PFSK-1 (cell line): ENCODE results near the gene SHD.

ENCODE experiments used
- FOXP2 ChIP-seq: optimal IDR thresholded peaks from 2 replicates; pipeline ENCODE3; 2011; ENCODE audit warnings: borderline replicate concordance, control low read depth, inconsistent platforms; ENCODE audit not compliant: insufficient read depth; ENCODE audit errors: extremely low read length, extremely low read depth
- POLR2AphosphoS5 ChIP-seq: IDR thresholded peaks from 2 replicates; pipeline ENCODE4 v1.6.1; 2012; ENCODE audit warnings: low read depth, mild to moderate bottlenecking, control low read depth, low read length, moderate library complexity
- SIN3A ChIP-seq: IDR thresholded peaks from 2 replicates; pipeline ENCODE4 v1.6.1; 2012; ENCODE audit warnings: mild to moderate bottlenecking, low read length, moderate library complexity, borderline replicate concordance; ENCODE audit not compliant: insufficient read depth
- TAF1 ChIP-seq: IDR thresholded peaks from 2 replicates; pipeline ENCODE4 v1.6.1; 2012; ENCODE audit warnings: low read length, control low read depth, borderline replicate concordance; ENCODE audit not compliant: insufficient read depth
- TF ChIP-seq, protein P1 (sequence below), 2 experiments: IDR thresholded peaks; 2 replicates each; pipeline versions ENCODE4 v1.6.1 to v1.8.0; 2011 to 2012; ENCODE audit warnings: low read depth in 2 of 2, low read length in 2 of 2, control low read depth in 1 of 2, inconsistent platforms in 1 of 2, mild to moderate bottlenecking in 1 of 2, moderate library complexity in 1 of 2; ENCODE audit not compliant: insufficient read depth in 1 of 2

The SHD gene

DNA sequence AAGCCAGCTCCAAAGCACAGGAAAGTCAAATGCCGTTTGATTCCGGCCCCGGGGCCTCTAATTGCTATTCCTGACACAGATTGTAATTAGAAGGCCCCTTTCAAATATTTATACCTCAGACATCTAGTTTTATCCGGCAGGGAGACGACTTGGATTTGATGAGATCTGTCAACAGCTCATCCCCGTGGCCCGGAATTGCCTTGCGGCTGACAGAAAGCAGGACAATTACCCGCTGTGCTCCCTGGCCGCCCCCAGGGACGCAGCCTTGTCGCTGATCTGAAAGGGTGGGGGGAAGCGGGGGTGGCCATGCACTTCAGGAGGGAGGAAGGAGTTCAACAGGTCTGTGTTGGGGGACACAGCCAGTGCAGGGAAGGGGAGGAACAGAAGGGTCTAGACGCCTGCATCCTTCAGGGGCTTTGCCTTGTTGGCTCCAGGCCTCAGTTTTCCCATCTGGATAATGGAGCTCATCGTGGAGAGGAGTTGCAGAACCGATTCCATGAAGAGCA lies 1.8 kb upstream of the SHD start:
- TF ChIP-seq FOXP2 (no peak), POLR2AphosphoS5 (no peak)
- TF ChIP-seq, protein P1, sequence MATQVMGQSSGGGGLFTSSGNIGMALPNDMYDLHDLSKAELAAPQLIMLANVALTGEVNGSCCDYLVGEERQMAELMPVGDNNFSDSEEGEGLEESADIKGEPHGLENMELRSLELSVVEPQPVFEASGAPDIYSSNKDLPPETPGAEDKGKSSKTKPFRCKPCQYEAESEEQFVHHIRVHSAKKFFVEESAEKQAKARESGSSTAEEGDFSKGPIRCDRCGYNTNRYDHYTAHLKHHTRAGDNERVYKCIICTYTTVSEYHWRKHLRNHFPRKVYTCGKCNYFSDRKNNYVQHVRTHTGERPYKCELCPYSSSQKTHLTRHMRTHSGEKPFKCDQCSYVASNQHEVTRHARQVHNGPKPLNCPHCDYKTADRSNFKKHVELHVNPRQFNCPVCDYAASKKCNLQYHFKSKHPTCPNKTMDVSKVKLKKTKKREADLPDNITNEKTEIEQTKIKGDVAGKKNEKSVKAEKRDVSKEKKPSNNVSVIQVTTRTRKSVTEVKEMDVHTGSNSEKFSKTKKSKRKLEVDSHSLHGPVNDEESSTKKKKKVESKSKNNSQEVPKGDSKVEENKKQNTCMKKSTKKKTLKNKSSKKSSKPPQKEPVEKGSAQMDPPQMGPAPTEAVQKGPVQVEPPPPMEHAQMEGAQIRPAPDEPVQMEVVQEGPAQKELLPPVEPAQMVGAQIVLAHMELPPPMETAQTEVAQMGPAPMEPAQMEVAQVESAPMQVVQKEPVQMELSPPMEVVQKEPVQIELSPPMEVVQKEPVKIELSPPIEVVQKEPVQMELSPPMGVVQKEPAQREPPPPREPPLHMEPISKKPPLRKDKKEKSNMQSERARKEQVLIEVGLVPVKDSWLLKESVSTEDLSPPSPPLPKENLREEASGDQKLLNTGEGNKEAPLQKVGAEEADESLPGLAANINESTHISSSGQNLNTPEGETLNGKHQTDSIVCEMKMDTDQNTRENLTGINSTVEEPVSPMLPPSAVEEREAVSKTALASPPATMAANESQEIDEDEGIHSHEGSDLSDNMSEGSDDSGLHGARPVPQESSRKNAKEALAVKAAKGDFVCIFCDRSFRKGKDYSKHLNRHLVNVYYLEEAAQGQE (IDR thresholded peaks at IDR 0.05; ENCODE audit: insufficient read depth in 1 of 2, low read depth in 2 of 2, low read length in 2 of 2), result no peak

DNA sequence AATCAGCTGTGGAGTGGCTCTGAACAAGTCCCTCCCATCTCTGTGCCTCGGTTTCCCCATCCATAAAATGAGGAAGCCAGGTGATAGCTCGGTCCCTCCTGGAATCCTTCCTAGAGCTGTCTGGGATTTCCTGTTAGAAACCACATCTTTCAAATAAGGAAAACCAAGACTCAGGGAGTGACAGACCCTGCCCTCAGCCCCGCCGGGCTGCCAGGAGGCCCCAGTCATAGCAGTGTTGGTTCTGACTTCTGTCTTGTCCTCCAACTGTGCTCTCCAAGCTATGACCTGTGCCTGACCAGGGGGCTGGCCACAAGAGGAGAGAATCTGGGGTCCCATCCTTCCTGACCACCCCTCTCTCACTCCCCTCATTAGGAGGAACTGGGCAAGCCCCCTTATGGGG lies 1.1 kb upstream of the SHD start:
- TF ChIP-seq TAF1 (no peak), SIN3A (no peak), POLR2AphosphoS5 (no peak)

DNA sequence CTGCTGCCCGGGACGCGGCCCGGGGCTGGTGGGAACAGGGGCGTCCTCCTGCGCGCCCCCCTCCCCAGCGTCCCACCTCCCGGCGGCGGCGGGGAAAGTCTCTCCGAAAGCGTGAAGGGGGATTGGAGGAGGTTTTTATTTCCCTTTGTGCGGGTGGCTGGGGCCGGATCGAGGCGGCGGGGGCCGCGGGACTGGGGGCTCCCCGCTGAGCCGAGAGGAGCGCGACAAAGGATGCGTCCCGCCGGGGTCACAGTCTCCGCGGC lies 132 bp downstream of the SHD start:
- TF ChIP-seq, protein P1 (IDR thresholded peaks at IDR 0.05; ENCODE audit: insufficient read depth in 1 of 2, low read depth in 2 of 2, low read length in 2 of 2), result no peak
- TF ChIP-seq SIN3A (no peak), FOXP2 (no peak), POLR2AphosphoS5 (no peak), TAF1 (no peak)

DNA sequence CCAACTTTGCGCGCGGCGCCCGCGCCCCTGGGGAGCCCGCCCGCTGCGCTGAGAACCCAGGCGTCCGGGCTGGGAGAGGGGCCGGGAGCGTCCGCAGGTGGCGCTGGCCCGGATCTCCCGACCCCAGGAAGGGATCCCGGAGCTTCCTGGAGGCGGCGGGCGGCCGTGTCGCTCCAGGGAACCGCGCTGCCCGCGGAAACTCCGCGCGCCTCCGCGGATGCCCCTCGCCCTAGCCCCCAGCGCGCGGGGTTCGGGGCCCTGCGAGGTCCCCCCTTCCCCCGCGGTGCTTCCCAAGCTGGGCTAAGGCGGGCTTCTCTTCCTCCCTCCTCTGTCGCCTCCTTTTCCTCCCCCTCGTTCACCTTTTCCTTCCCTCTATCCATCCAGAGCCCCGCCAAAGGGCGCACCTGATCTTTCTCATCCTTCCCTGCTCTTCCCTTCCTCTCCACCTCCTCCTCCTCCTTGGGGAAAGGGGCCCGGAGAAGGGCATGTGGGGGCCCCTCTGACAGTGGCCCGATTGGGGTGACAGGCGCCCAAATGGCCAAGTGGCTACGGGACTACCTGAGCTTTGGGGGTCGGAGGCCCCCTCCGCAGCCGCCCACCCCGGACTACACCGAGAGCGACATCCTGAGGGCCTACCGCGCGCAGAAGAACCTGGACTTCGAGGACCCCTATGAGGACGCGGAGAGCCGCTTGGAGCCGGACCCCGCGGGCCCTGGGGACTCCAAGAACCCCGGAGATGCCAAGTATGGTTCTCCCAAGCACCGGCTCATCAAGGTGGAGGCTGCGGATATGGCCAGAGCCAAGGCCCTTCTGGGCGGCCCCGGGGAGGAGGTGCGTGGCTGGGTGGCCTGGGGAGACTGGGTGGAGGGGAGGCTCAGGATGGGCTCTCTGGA lies 710 bp downstream of the SHD start:
- TF ChIP-seq, protein P1 (IDR thresholded peaks at IDR 0.05; ENCODE audit: insufficient read depth in 1 of 2, low read depth in 2 of 2, low read length in 2 of 2), result no peak
- TF ChIP-seq POLR2AphosphoS5 (no peak), TAF1 (no peak), SIN3A (no peak), FOXP2 (no peak)

DNA sequence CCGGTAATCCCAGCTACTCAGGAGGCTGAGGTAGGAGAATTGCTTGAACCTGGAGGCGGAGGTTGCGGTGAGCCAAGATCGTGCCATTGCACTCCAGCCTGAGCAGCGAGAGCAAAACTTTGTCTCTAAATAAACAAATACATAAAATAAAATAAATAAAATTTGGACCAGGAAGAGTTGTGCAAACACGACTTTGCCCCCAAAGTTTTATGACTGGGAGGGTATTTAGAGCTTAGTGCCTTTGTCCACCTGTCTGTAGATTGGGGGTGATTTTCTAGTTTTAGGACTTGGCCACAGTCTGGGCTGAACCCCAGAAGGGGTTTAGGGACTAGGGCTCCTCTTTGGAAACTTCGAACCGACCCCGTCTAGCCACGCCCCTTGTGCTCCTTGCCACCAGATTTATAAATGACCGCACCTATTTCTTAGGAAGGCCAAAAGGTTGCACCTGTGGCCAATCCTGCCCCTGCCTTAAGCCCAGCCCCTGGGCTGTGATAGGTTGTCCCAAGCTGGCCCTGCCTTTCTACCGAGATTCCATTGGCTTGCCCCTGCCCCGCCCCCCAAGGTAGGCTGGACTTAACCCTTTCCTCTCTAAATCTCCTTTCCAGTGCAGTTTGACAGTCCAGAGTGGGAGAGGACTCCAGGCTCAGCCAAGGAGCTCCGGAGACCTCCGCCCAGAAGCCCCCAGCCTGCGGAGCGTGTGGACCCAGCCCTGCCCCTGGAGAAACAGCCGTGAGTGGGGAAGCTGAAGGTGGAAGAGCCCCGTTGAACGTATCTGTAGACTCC lies 5.3 kb downstream of the SHD start:
- TF ChIP-seq TAF1 (no peak), FOXP2 (no peak), POLR2AphosphoS5 (no peak), SIN3A (no peak)
- TF ChIP-seq, protein P1 (IDR thresholded peaks at IDR 0.05; ENCODE audit: insufficient read depth in 1 of 2, low read depth in 2 of 2, low read length in 2 of 2), result no peak
